Measurements from ENCODE around the gene LDLRAD1.
"Not testable (repeated sequence)": the region's sequence is repeated elsewhere in the genome, so short reads cannot be mapped to it uniquely, and the experiment has no call there.

Gene LDLRAD1

DNA sequence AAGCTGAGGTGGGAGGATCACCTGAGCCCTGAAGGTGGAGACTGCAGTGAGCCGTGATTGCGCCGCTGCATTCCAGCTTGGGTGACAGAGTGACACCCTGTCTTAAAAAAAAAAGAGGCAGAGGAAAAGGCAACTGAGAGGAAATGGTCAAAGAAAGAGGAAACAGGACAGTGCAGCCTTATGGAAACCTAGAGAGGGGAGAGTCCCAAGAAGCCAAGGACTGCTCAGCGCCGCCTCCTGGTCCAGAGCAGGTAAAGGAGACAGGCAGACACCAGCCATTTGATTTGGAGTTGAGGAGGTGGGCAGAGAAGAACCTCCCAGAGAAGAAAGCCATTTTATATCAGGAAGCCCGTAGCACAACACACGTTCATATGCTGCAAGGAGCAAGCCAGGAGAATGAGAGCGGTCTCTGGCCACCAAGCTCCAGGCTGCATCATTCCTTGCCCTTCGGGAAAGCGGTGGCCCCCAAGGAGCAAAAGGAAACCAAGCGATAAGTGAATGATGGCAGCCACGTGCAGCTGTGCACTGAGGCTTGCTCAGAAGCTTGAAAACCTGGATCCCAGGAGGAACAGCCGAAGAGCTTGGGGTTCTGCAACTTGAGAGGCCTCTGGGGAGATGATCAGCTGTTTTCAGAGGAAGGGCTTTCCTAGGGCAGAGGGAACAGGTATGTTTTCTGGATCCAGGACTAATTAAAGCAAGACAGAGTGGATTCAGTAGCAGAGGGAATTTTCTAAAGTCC, 38.1 kb downstream of the LDLRAD1 start:
- H3K9me3 Mint-ChIP-seq: no peaks in the 10 kb centered on the region
- H3K27me3 Mint-ChIP-seq (ENCODE audit: low read depth, poor library complexity): peaks cover 17% of the 10 kb centered on the region
- peaks cover 49% of the 10 kb centered on the region for H3K4me1 Mint-ChIP-seq
- peak overlapping the region; percentile 79 for H3K27ac Mint-ChIP-seq
- TF ChIP-seq, protein P1, sequence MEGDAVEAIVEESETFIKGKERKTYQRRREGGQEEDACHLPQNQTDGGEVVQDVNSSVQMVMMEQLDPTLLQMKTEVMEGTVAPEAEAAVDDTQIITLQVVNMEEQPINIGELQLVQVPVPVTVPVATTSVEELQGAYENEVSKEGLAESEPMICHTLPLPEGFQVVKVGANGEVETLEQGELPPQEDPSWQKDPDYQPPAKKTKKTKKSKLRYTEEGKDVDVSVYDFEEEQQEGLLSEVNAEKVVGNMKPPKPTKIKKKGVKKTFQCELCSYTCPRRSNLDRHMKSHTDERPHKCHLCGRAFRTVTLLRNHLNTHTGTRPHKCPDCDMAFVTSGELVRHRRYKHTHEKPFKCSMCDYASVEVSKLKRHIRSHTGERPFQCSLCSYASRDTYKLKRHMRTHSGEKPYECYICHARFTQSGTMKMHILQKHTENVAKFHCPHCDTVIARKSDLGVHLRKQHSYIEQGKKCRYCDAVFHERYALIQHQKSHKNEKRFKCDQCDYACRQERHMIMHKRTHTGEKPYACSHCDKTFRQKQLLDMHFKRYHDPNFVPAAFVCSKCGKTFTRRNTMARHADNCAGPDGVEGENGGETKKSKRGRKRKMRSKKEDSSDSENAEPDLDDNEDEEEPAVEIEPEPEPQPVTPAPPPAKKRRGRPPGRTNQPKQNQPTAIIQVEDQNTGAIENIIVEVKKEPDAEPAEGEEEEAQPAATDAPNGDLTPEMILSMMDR (IDR thresholded peaks at IDR 0.05): no peak
- peaks cover 8% of the 10 kb centered on the region for H3K36me3 Mint-ChIP-seq (ENCODE audit: low read depth)
- no peak overlapping the region for H3K4me3 Mint-ChIP-seq
- DNase-seq: peak; percentile 16

GRCh38 chr1:53975861-53976260, 42.1 kb downstream of the LDLRAD1 start:
- Mint-ChIP-seq H3K4me3 (no peak overlapping the region), H3K4me1 (peaks cover 27% of the 10 kb centered on the region), H3K27me3 (ENCODE audit: low read depth, poor library complexity) (peaks cover 5% of the 10 kb centered on the region), H3K36me3 (ENCODE audit: low read depth) (peaks cover 26% of the 10 kb centered on the region), H3K27ac (no peak overlapping the region), H3K9me3 (no peaks in the 10 kb centered on the region)
- TF ChIP-seq, protein P1 (IDR thresholded peaks at IDR 0.05): no peak
- DNase-seq: no peak

GRCh38 chr1:53971718-53972117, 46.3 kb downstream of the LDLRAD1 start:
- Mint-ChIP-seq H3K27ac (no peak overlapping the region), H3K36me3 (ENCODE audit: low read depth) (peaks cover 59% of the 10 kb centered on the region), H3K4me3 (no peak overlapping the region), H3K9me3 (no peaks in the 10 kb centered on the region), H3K27me3 (ENCODE audit: low read depth, poor library complexity) (no peaks in the 10 kb centered on the region), H3K4me1 (no peaks in the 10 kb centered on the region)
- no peak for DNase-seq
- TF ChIP-seq, protein P1 (IDR thresholded peaks at IDR 0.05): no peak

DNA sequence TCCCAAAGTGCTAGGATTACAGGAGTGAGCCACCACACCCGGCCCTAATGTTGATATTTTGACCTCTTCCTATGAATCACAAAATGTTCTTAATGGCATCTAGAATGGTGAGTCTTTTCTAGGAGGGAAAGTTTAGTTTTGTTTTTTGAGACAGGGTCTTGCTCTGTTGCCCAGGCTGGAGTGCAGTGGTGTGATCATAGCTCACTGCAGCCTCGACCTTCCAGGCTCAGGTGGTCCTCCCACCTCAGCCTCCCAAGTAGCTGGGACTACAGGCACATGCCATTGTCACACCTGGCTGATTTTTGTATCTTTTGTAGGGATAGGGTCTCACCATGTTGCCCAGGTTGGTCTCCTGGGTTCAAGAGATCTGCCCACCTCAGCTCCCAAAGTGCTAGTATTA, 48.7 kb downstream of the LDLRAD1 start:
- not testable (repeated sequence) for H3K9me3 Mint-ChIP-seq; H3K4me1 Mint-ChIP-seq; DNase-seq; H3K27me3 Mint-ChIP-seq (ENCODE audit: low read depth, poor library complexity); H3K4me3 Mint-ChIP-seq; H3K27ac Mint-ChIP-seq
- peaks cover 52% of the 10 kb centered on the region for H3K36me3 Mint-ChIP-seq (ENCODE audit: low read depth)

DNA sequence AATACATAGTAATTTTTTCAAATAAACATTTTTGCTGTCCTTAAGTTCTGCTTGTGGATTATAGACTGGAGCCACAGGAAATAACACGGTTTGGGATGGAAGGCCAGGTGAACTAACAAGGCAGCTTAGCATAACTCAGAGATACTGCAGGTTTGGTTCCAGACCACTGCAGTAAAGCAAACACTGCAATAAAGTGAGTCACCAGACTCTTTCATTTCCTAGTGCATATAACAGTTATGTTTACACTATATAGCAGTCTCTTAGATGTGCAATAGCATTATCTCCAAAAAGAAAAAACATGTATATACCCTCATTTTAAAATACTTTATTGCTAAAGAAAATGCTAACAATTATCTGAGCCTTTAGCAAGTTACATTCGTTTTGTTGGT, 49.9 kb downstream of the LDLRAD1 start:
- Mint-ChIP-seq H3K4me1 (no peaks in the 10 kb centered on the region), H3K9me3 (no peaks in the 10 kb centered on the region), H3K27me3 (ENCODE audit: low read depth, poor library complexity) (no peaks in the 10 kb centered on the region), H3K27ac (no peak overlapping the region), H3K36me3 (ENCODE audit: low read depth) (peaks cover 54% of the 10 kb centered on the region), H3K4me3 (no peak overlapping the region)
- no peak for DNase-seq
- TF ChIP-seq, protein P1 (IDR thresholded peaks at IDR 0.05): no peak

GRCh38 chr1:53967409-53968124, 50.4 kb downstream of the LDLRAD1 start:
- H3K4me1 Mint-ChIP-seq: no peaks in the 10 kb centered on the region
- no peaks in the 10 kb centered on the region for H3K9me3 Mint-ChIP-seq
- peaks cover 57% of the 10 kb centered on the region for H3K36me3 Mint-ChIP-seq (ENCODE audit: low read depth)
- DNase-seq: no peak
- TF ChIP-seq, protein P1 (IDR thresholded peaks at IDR 0.05): no peak
- H3K27ac Mint-ChIP-seq: peak overlapping the region; percentile 50
- no peaks in the 10 kb centered on the region for H3K27me3 Mint-ChIP-seq (ENCODE audit: low read depth, poor library complexity)
- H3K4me3 Mint-ChIP-seq: no peak overlapping the region

All from nephron progenitor cell (in vitro differentiated cells).